Neural crest cell (in vitro differentiated cells): Measurements from ENCODE around the gene LSAMP. TPM values are rescaled to one million over a fixed set of nuclear protein-coding genes. Genes with fewer than 3 reads are reported as not detected.

Experiments used
- DNase-seq: peaks from one replicate; pipeline ENCODE4 v3.0.0; 2021; ENCODE audit warnings: low read depth, mixed read lengths, low spot score
- H3K27ac Mint-ChIP-seq: one replicate; pipeline ENCODE4 v1.8.0; 2021; ENCODE audit warnings: mild to moderate bottlenecking, mixed read lengths; ENCODE audit not compliant: unreplicated experiment
- H3K27me3 Mint-ChIP-seq: 2 replicates; pipeline ENCODE4 v1.8.0; 2021; ENCODE audit warnings: low read depth, mild to moderate bottlenecking, mixed read lengths
- H3K36me3 Mint-ChIP-seq: 2 replicates; pipeline ENCODE4 v1.8.0; 2021; ENCODE audit warnings: low read depth, mild to moderate bottlenecking, mixed read lengths
- H3K4me1 Mint-ChIP-seq: 2 replicates; pipeline ENCODE4 v1.8.0; 2021; ENCODE audit warnings: mixed read lengths
- H3K4me3 Mint-ChIP-seq: one replicate; pipeline ENCODE4 v1.8.0; 2021; ENCODE audit warnings: mild to moderate bottlenecking, mixed read lengths
- H3K9me3 Mint-ChIP-seq: 2 replicates; pipeline ENCODE4 v1.8.0; 2021; ENCODE audit warnings: mixed read lengths
- total RNA-seq: library from RNA; stranded (reverse); gene quantifications from 2 replicates; pipeline ENCODE4 v1.2.1, GENCODE V29; 2021
- TF ChIP-seq, protein P1 (sequence below): fragments of 200-600 bp; sonication (generic); conservative IDR thresholded peaks from 2 replicates; pipeline ENCODE4 v1.5.0; 2021; ENCODE audit warnings: antibody characterized with exemption, mild to moderate bottlenecking

The LSAMP gene
- total RNA-seq, 1 donor from 2014 or later, result 36.7 TPM

DNA sequence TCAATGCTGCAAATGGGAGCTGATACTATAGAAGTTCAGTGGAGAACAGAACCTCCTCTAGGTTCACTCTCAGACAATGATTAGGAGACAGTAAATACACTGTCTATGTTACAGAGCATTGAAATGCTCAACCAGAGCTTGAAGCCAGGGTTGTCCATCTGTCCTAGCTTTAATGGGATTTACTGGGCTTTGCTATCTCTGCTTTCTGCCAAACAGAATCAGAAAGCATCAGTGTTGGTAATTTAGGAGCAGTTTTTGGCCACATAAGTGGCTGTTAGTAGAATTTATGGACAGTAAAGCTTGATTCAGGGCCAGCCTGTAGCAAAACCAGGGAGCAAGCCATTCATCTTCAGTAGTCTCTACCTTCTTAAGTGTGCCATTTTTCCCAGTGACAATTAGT is 396.3 kb downstream of the LSAMP start:
- Mint-ChIP-seq H3K36me3 (no peaks in the 10 kb centered on the region), H3K9me3 (no peaks in the 10 kb centered on the region)

DNA sequence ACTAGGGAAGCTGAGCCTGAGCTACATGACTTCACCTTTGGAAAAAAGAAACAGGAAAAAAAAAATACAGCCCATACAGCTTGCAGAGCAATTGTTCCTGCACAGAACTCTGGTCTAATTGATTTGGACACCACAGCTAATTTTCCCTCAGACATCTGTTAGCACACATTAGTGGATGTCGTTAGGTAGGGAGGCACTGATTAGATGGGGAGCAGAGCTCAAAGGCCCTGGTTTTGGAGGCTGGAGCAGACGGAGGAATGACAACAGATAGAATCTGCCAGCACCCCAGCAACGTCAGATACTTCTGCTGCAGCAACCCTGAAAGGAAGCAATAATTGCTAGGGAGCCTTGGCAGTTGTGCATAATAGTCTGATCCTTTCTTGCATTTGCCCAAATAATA is 398.9 kb downstream of the LSAMP start:
- no peak for DNase-seq
- H3K36me3 Mint-ChIP-seq, result no peaks in the 10 kb centered on the region
- H3K9me3 Mint-ChIP-seq, result no peaks in the 10 kb centered on the region
- H3K27ac Mint-ChIP-seq, result no peak overlapping the region
- H3K4me3 Mint-ChIP-seq, result no peak overlapping the region
- peaks cover 4% of the 10 kb centered on the region for H3K4me1 Mint-ChIP-seq
- no peaks in the 10 kb centered on the region for H3K27me3 Mint-ChIP-seq
- TF ChIP-seq, protein P1, sequence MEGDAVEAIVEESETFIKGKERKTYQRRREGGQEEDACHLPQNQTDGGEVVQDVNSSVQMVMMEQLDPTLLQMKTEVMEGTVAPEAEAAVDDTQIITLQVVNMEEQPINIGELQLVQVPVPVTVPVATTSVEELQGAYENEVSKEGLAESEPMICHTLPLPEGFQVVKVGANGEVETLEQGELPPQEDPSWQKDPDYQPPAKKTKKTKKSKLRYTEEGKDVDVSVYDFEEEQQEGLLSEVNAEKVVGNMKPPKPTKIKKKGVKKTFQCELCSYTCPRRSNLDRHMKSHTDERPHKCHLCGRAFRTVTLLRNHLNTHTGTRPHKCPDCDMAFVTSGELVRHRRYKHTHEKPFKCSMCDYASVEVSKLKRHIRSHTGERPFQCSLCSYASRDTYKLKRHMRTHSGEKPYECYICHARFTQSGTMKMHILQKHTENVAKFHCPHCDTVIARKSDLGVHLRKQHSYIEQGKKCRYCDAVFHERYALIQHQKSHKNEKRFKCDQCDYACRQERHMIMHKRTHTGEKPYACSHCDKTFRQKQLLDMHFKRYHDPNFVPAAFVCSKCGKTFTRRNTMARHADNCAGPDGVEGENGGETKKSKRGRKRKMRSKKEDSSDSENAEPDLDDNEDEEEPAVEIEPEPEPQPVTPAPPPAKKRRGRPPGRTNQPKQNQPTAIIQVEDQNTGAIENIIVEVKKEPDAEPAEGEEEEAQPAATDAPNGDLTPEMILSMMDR, result no peak

More for the DNA sequence above, 396.3 kb downstream of the LSAMP start:
- Mint-ChIP-seq H3K4me1 (peaks cover 4% of the 10 kb centered on the region), H3K27me3 (no peaks in the 10 kb centered on the region), H3K27ac (no peak overlapping the region), H3K4me3 (no peak overlapping the region)
- TF ChIP-seq, protein P1, result no peak
- no peak for DNase-seq

DNA sequence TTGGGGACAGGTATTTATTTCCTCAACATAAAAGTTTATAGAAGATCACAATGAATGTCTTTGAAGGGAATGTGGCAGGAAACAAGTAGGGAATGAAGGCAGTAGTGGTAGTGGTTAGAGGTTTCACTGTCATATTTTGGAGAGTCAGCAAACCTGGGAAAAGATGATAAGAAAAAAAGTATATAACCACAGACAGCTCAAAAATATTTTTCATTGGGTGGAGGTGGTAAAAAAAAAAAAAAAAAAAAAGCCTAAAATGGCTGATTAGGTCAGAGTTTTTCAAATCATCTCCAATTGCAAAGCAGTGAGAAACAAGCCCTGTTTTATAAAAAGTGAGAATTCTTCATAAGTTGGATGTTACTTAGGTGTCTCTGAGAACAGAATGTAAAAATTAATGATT is 400.0 kb downstream of the LSAMP start:
- no peaks in the 10 kb centered on the region for H3K27me3 Mint-ChIP-seq
- DNase-seq, result no peak
- H3K27ac Mint-ChIP-seq, result no peak overlapping the region
- H3K4me1 Mint-ChIP-seq, result peaks cover 4% of the 10 kb centered on the region
- no peak overlapping the region for H3K4me3 Mint-ChIP-seq
- H3K9me3 Mint-ChIP-seq, result no peaks in the 10 kb centered on the region
- no peaks in the 10 kb centered on the region for H3K36me3 Mint-ChIP-seq
- TF ChIP-seq, protein P1, result no peak

DNA sequence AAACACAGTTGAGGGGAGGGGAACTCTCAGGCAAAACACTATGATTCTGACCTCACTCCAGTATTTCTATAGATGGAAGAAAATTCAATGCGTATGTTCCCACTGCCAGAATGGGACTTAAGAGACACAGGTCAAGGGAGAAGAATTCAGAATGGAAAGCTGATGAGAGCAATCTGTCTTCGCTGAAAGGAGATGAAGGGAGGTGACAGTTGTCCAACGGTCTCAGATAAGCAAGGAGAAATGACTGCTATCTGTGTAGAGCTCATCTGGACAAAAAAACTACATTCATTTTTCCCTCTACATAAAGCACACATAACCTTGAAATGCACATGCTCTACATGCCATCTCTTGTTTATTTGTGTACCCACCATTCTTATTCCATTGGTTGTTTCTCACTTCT is 405.1 kb downstream of the LSAMP start:
- Mint-ChIP-seq H3K27me3 (no peaks in the 10 kb centered on the region), H3K4me3 (no peak overlapping the region), H3K4me1 (peaks cover 15% of the 10 kb centered on the region), H3K27ac (no peak overlapping the region), H3K36me3 (no peaks in the 10 kb centered on the region), H3K9me3 (no peaks in the 10 kb centered on the region)
- no peak for DNase-seq
- TF ChIP-seq, protein P1, result no peak

DNA sequence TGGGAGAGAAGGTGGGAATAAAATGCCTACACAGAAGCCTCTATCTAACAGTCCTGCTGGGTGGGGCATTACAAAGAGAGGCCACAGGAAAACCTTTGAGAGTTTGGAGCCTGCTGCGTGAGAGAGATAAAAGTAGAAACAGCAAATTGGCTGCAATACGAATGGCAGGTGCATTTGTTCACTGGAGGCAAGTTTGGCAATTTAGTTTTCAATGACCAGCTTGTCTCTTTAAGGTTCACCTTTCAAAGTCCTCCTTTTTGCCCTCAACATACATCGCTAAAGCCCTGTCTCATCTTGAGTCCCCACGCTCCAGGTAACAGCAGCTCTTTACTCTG is 405.7 kb downstream of the LSAMP start:
- no peak for DNase-seq
- H3K4me3 Mint-ChIP-seq, result no peak overlapping the region
- peaks cover 20% of the 10 kb centered on the region for H3K4me1 Mint-ChIP-seq
- no peaks in the 10 kb centered on the region for H3K36me3 Mint-ChIP-seq
- no peak overlapping the region for H3K27ac Mint-ChIP-seq
- TF ChIP-seq, protein P1, result no peak
- no peaks in the 10 kb centered on the region for H3K9me3 Mint-ChIP-seq
- H3K27me3 Mint-ChIP-seq, result no peaks in the 10 kb centered on the region
